ENCODE data around the gene ADAMTS9.

The ADAMTS9 gene

GRCh38 chr3:64650715-64651114, 37.1 kb downstream of the ADAMTS9 start:
- no peak for DNase-seq

- DNase-seq = no peak
Measured at GRCh38 chr3:64650096-64650622, 37.6 kb downstream of the ADAMTS9 start.

GRCh38 chr3:64648927-64649906, 38.6 kb downstream of the ADAMTS9 start:
- DNase-seq = no peak

- DNase-seq = no peak
Measured at GRCh38 chr3:64647825-64648224, 40.0 kb downstream of the ADAMTS9 start.

- no peak for DNase-seq
Measured at GRCh38 chr3:64645243-64645642, 42.6 kb downstream of the ADAMTS9 start.

GRCh38 chr3:64644483-64644882, 43.3 kb downstream of the ADAMTS9 start:
- DNase-seq = no peak

- no peak for DNase-seq
Measured at GRCh38 chr3:64642327-64643151, 45.3 kb downstream of the ADAMTS9 start.

GRCh38 chr3:64638981-64639481, 48.8 kb downstream of the ADAMTS9 start:
- no peak for DNase-seq

GRCh38 chr3:64638511-64638910, 49.3 kb downstream of the ADAMTS9 start:
- no peak for DNase-seq

- no peak for DNase-seq
Measured at GRCh38 chr3:64634417-64634816, 53.4 kb downstream of the ADAMTS9 start.

- DNase-seq = no peak
Measured at GRCh38 chr3:64631951-64632350, 55.8 kb downstream of the ADAMTS9 start.

GRCh38 chr3:64627471-64628321, 60.1 kb downstream of the ADAMTS9 start:
- DNase-seq = no peak

GRCh38 chr3:64627042-64627441, 60.8 kb downstream of the ADAMTS9 start:
- DNase-seq = no peak

- no peak for DNase-seq
Measured at GRCh38 chr3:64625381-64625780, 62.4 kb downstream of the ADAMTS9 start.

GRCh38 chr3:64623125-64623524, 64.7 kb downstream of the ADAMTS9 start:
- DNase-seq = no peak

- no peak for DNase-seq
Measured at GRCh38 chr3:64621726-64622395, 65.9 kb downstream of the ADAMTS9 start.

GRCh38 chr3:64621275-64621674, 66.5 kb downstream of the ADAMTS9 start:
- DNase-seq = no peak

GRCh38 chr3:64620020-64620419, 67.8 kb downstream of the ADAMTS9 start:
- no peak for DNase-seq

GRCh38 chr3:64619216-64619615, 68.6 kb downstream of the ADAMTS9 start:
- no peak for DNase-seq

GRCh38 chr3:64617610-64618009, 70.2 kb downstream of the ADAMTS9 start:
- DNase-seq = no peak

- DNase-seq = no peak
Measured at GRCh38 chr3:64616953-64617352, 70.8 kb downstream of the ADAMTS9 start.
